Suprapubic skin (tissue), 4 donors: Measurements from ENCODE around the gene C19orf81. TPM values are rescaled to one million over a fixed set of nuclear protein-coding genes. Genes with fewer than 3 reads are reported as not detected.

Source experiments
- DNase-seq, 2 donors: peaks; one replicate each; pipeline ENCODE4 v3.0.0-alpha.2; 2019; ENCODE audit warnings: low spot score in 2 of 2
- H3K27ac ChIP-seq: fragments of 200-600 bp; sonication (generic); one replicate; pipeline ENCODE4 v1.5.1; 2019
- H3K27me3 ChIP-seq: fragments of 200-600 bp; sonication (generic); one replicate; pipeline ENCODE4 v1.5.1; 2019
- H3K36me3 ChIP-seq: fragments of 200-600 bp; sonication (generic); one replicate; pipeline ENCODE4 v1.5.1; 2019
- H3K4me1 ChIP-seq: fragments of 200-600 bp; sonication (generic); one replicate; pipeline ENCODE4 v1.5.1; 2019
- H3K4me3 ChIP-seq: fragments of 200-600 bp; sonication (generic); one replicate; pipeline ENCODE4 v1.5.1; 2019; ENCODE audit warnings: mild to moderate bottlenecking
- H3K9me3 ChIP-seq: fragments of 200-600 bp; sonication (generic); one replicate; pipeline ENCODE4 v1.5.1; 2019
- EP300 ChIP-seq: sonication (generic); formaldehyde crosslinking; IDR thresholded peaks from one replicate; pipeline ENCODE4 v1.6.1; 2017; ENCODE audit warnings: antibody characterized with exemption
- POLR2A ChIP-seq, 2 donors: fragments of 450-650 bp; IDR thresholded peaks; one replicate each; pipeline ENCODE4 v1.6.1; 2017; ENCODE audit warnings: antibody characterized with exemption in 2 of 2, mild to moderate bottlenecking in 2 of 2, moderate library complexity in 2 of 2
- POLR2AphosphoS5 ChIP-seq, 3 donors: sonication (generic); formaldehyde crosslinking; IDR thresholded peaks; one replicate each; pipeline ENCODE4 v1.6.1; 2017; ENCODE audit warnings: antibody characterized with exemption in 3 of 3
- WGBS: methylation state at CpG from one replicate; pipeline ENCODE4 v1.1.5; 2018; 5-methylcytosine and 5-hydroxymethylcytosine counted together
- total RNA-seq, 4 donors: library from RNA; depleted of rRNA; stranded (reverse); fragments of >200 nt; gene quantifications; one replicate each; pipeline ENCODE4 v1.1.0, GENCODE V29; 2016
- TF ChIP-seq, protein P1 (sequence below), 2 donors: fragments of 200-600 bp in 1 of 2; fragments of 450-650 bp in 1 of 2; sonication (generic) in 1 of 2; IDR thresholded peaks; one replicate each; pipeline ENCODE4 v1.5.1; 2016 to 2019; ENCODE audit warnings: antibody characterized with exemption in 2 of 2, mild to moderate bottlenecking in 1 of 2, moderate library complexity in 1 of 2

The C19orf81 gene
- total RNA-seq, 4 donors from 2014 or later: 19.8 TPM; not detected in 3

DNA sequence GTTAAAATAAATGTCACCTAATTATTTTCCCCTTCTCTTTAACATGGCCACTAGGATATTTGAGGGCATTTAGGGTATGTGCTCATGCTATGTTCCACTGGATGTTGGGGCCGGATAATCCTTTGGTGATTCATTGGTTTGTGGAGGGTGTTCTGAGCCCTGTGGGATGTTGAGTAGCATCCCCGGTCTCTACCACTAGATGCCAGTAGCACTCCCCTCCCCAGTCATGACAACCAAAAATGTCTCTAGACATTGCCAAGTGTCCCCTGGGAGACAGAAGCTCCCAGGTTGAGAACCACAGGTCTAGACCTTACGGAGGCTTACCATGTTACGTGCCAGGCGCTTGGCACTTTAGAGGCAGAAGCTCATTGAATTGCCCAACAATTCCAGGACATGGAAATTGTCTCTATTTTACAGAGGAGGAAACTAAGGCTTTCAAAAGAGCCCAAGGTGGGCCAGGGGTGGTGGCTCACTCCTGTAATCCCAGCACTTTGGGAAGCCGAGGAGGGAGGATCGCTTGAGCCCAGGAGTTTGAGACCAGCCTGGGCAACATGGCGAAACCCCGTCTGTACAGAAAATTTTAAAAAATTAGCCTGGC, 56.3 kb downstream of the C19orf81 start:
- H3K27ac ChIP-seq: no peak overlapping the region
- DNase-seq: no peak
- H3K27me3 ChIP-seq: peaks cover 50% of the 10 kb centered on the region
- no peaks in the 10 kb centered on the region for H3K9me3 ChIP-seq
- WGBS: 36% methylated on average over 9 of the region's 9 CpGs
- TF ChIP-seq POLR2AphosphoS5 (IDR thresholded peaks at IDR 0.05): no peak
- TF ChIP-seq, protein P1, sequence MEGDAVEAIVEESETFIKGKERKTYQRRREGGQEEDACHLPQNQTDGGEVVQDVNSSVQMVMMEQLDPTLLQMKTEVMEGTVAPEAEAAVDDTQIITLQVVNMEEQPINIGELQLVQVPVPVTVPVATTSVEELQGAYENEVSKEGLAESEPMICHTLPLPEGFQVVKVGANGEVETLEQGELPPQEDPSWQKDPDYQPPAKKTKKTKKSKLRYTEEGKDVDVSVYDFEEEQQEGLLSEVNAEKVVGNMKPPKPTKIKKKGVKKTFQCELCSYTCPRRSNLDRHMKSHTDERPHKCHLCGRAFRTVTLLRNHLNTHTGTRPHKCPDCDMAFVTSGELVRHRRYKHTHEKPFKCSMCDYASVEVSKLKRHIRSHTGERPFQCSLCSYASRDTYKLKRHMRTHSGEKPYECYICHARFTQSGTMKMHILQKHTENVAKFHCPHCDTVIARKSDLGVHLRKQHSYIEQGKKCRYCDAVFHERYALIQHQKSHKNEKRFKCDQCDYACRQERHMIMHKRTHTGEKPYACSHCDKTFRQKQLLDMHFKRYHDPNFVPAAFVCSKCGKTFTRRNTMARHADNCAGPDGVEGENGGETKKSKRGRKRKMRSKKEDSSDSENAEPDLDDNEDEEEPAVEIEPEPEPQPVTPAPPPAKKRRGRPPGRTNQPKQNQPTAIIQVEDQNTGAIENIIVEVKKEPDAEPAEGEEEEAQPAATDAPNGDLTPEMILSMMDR (IDR thresholded peaks at IDR 0.05): peak in 1 of 2 donors; percentile 49
- H3K4me3 ChIP-seq: no peak overlapping the region
- H3K4me1 ChIP-seq: no peaks in the 10 kb centered on the region
- no peaks in the 10 kb centered on the region for H3K36me3 ChIP-seq

DNA sequence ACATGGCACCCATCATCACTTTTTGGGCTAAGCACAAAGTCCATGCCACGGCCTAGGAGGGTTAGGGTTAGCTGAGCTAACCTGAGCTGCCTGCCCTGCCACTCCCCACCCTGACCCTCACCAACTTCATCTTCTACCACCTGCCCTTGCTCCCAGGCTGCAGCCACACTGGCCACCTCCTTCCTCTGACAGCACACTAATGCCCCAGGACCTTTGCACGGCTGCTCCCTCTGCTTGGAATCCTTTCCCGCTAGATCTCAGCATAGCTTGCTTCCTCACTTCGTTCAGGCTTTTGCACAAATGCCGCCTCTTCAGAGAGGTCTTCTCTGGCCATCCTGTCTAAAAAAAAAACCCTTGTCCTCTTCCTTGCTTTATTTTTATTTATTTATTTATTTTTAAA, 57.1 kb downstream of the C19orf81 start:
- Histone ChIP-seq H3K4me1 (no peaks in the 10 kb centered on the region), H3K36me3 (no peaks in the 10 kb centered on the region), H3K27me3 (peaks cover 54% of the 10 kb centered on the region), H3K9me3 (no peaks in the 10 kb centered on the region), H3K4me3 (no peak overlapping the region), H3K27ac (no peak overlapping the region)
- WGBS: 60% methylated on average over 5 of the region's 5 CpGs
- TF ChIP-seq, protein P1 (IDR thresholded peaks at IDR 0.05): no peak
- TF ChIP-seq EP300 (no peak), POLR2A (IDR thresholded peaks at IDR 0.05) (no peak)
- no peak for DNase-seq

DNA sequence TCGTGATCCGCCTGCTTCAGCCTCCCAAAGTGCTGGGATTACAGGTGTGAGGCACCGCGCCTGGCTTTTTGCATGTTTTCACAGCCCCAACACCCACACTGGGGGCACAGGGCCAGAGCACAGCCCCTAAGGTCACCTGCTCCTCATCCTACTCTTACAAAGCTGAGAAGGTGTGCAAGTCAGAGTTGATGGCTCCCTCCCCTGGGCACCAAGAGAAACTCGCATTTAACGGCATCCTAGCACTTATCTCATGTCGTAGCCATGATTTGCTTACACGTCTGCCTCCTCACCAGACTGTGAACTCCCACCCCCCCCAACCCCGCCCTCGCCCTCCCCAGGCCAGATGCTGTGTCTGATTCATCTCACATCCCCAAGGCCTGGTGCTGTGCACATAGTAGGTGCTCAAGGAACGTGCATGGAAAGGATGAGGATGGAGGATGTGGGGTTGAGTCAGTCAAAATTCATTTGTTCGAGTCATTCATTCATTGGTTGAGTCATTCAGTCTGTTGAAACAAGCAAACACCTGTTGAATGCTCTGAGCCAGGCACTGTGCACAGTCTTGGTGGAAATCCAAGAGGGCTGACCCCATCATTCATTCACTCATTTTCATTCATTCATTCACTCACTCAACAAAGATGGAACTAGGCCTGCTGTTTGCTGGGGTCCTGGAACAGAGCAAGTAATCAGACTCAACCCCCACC, 59.1 kb downstream of the C19orf81 start:
- no peak for DNase-seq
- no peaks in the 10 kb centered on the region for H3K36me3 ChIP-seq
- no peaks in the 10 kb centered on the region for H3K4me1 ChIP-seq
- peaks cover 53% of the 10 kb centered on the region for H3K27me3 ChIP-seq
- no peak overlapping the region for H3K27ac ChIP-seq
- H3K9me3 ChIP-seq: no peaks in the 10 kb centered on the region
- TF ChIP-seq POLR2A (IDR thresholded peaks at IDR 0.05) (no peak), EP300 (no peak), POLR2AphosphoS5 (IDR thresholded peaks at IDR 0.05) (no peak)
- TF ChIP-seq, protein P1 (IDR thresholded peaks at IDR 0.05): no peak
- 79% methylated on average over 12 of the region's 12 CpGs for WGBS
- H3K4me3 ChIP-seq: no peak overlapping the region

Other genes starting within 250 kb of the C19orf81 start
- not detected for gene SPIB, start 230.5 kb upstream of the C19orf81 start, total RNA-seq
- gene MYBPC2, start 216.6 kb upstream of the C19orf81 start, total RNA-seq: under 1 TPM in 1 of 4 donors, not detected in 3; 0.29 TPM
- 10 to 100 TPM; 34.9 to 77.2 (median 71.1) TPM for gene EMC10, start 172.9 kb upstream of the C19orf81 start, total RNA-seq
- 1 to 10 TPM in 3 of 4 donors, not detected in 1; 3.9 to 5.0 (median 4.2) TPM for gene GARIN5A, start 172.6 kb upstream of the C19orf81 start, total RNA-seq
- gene JOSD2, start 138.3 kb upstream of the C19orf81 start, total RNA-seq: 10 to 100 TPM in 3 of 4 donors, 1 to 10 TPM in 1; 9.3 to 31.7 (median 28.7) TPM
- gene ASPDH, start 135.5 kb upstream of the C19orf81 start, total RNA-seq: not detected
- gene LRRC4B, start 81.0 kb upstream of the C19orf81 start, total RNA-seq: 1 to 10 TPM in 2 of 4 donors, under 1 TPM in 2; 0.24 to 1.0 (median 0.81) TPM
- 1 to 10 TPM in 1 of 4 donors, under 1 TPM in 2, not detected in 1; 0.23 to 1.8 (median 0.30) TPM for gene SYT3, start 9.6 kb upstream of the C19orf81 start, total RNA-seq
- gene SHANK1, start 70.4 kb downstream of the C19orf81 start, total RNA-seq: 1 to 10 TPM in 1 of 4 donors, under 1 TPM in 1, not detected in 2; 0.42 to 6.6 TPM
- gene CLEC11A, start 73.9 kb downstream of the C19orf81 start, total RNA-seq: 10 to 100 TPM in 1 of 4 donors, 1 to 10 TPM in 3; 5.8 to 14.1 (median 7.7) TPM
- gene GPR32, start 121.0 kb downstream of the C19orf81 start, total RNA-seq: not detected
- under 1 TPM in 2 of 4 donors, not detected in 2; 0.49 to 0.97 TPM for gene ACP4, start 141.0 kb downstream of the C19orf81 start, total RNA-seq
- 10 to 100 TPM; 34.3 to 58.3 (median 40.5) TPM for gene KLK1, start 174.3 kb downstream of the C19orf81 start, total RNA-seq
- gene KLK15, start 184.1 kb downstream of the C19orf81 start, total RNA-seq: not detected
- gene KLK3, start 205.5 kb downstream of the C19orf81 start, total RNA-seq: 1 to 10 TPM in 1 of 4 donors, under 1 TPM in 3; 0.24 to 1.9 (median 0.67) TPM
- not detected for gene KLK2, start 224.0 kb downstream of the C19orf81 start, total RNA-seq